A549 (cell line): Measurements from ENCODE around the gene PMS1. TPM values are rescaled to one million over a fixed set of nuclear protein-coding genes. Genes with fewer than 3 reads are reported as not detected.

ENCODE experiments used
- ATAC-seq, 2 experiments: fragments of 200-7000 bp in 1 of 2; fragments of >200 bp in 1 of 2; cut with Nextera tagmentation in 1 of 2; cut with Tn5 transposase in 1 of 2; 3 replicates each; pipeline versions ENCODE4 v1.8.0 to v1.9.1; 2018 to 2020; ENCODE audit warnings: mild to moderate bottlenecking in 1 of 2, moderate library complexity in 1 of 2
- CTCF ChIA-PET: fragments of 300-600 bp; sonication (Branson Sonifier 250); formaldehyde crosslinking; extraction: SDS; loops from one replicate; lab custom pipeline; 2021; ENCODE audit warnings: antibody characterized with exemption, inconsistent platforms; lab: Yijun Ruan, JAX
- POLR2A ChIA-PET: fragments of 350-600 bp; formaldehyde crosslinking; extraction: SDS; loops from one replicate; lab custom pipeline; 2021; ENCODE audit warnings: antibody characterized with exemption, inconsistent platforms; lab: Yijun Ruan, JAX
- DNase-seq, 2 experiments: peaks; one replicate each; pipeline versions ENCODE4 v3.0.0 to v3.0.0-alpha.2; 2011 to 2016; ENCODE audit warnings: low read depth in 1 of 2, low spot score in 1 of 2
- FAIRE-seq: peaks from 2 replicates; lab custom pipeline; 2011; peaks lifted over from hg19 to GRCh38; lab: Jason Lieb, UNC
- H3K27ac ChIP-seq, 2 experiments: fragments of >200 bp; sonication (Bioruptor Twin); formaldehyde crosslinking; 3 replicates each; pipeline ENCODE4 v1.5.1; 2016 to 2017
- H3K4me1 ChIP-seq: fragments of >200 bp; sonication (Bioruptor Twin); formaldehyde crosslinking; 3 replicates; pipeline ENCODE4 v1.6.1; 2016
- H3K4me2 ChIP-seq: fragments of >200 bp; sonication (Bioruptor Twin); formaldehyde crosslinking; 3 replicates; pipeline ENCODE4 v1.6.1; 2016
- H3K4me3 ChIP-seq: fragments of >200 bp; sonication (Bioruptor Twin); formaldehyde crosslinking; 3 replicates; pipeline ENCODE4 v1.5.1; 2016
- H3K9me3 ChIP-seq: fragments of >200 bp; sonication (Bioruptor Twin); formaldehyde crosslinking; 3 replicates; pipeline ENCODE4 v1.6.1; 2016
- BHLHE40 ChIP-seq: IDR thresholded peaks from 2 replicates; pipeline ENCODE4 v1.6.1; 2012; ENCODE audit warnings: low read depth, low read length, inconsistent platforms
- CHD4 ChIP-seq: fragments of 200-600 bp; sonication (generic); IDR thresholded peaks from 2 replicates; pipeline ENCODE4 v1.6.1; 2016; ENCODE audit warnings: antibody characterized with exemption, mild to moderate bottlenecking, borderline replicate concordance
- ESRRA ChIP-seq: fragments of 150-350 bp; IDR thresholded peaks from 2 replicates; pipeline ENCODE4 v1.6.1; 2014; ENCODE audit warnings: mild to moderate bottlenecking, low read length, borderline replicate concordance
- FOSL2 ChIP-seq, 2 experiments: fragments of 450-650 bp in 1 of 2; fragments of >200 bp in 1 of 2; sonication (Bioruptor Twin) in 1 of 2; formaldehyde crosslinking; IDR thresholded peaks; 2 replicates each; pipeline versions ENCODE4 v1.5.0 to v1.6.1; 2016 to 2020; ENCODE audit warnings: mild to moderate bottlenecking in 1 of 2, moderate library complexity in 1 of 2
- FOXS1 ChIP-seq: fragments of 250-450 bp; sonication (Bioruptor Pico); IDR thresholded peaks from 2 replicates; pipeline ENCODE4 v1.5.0; 2020; ENCODE audit warnings: mild to moderate bottlenecking, moderate library complexity
- HES2 ChIP-seq: fragments of >200 bp; sonication (Bioruptor Twin); formaldehyde crosslinking; IDR thresholded peaks from 2 replicates; pipeline ENCODE4 v1.6.1; 2016
- HMGXB4 ChIP-seq: fragments of 250-450 bp; sonication (Bioruptor Pico); IDR thresholded peaks from 2 replicates; pipeline ENCODE4 v1.5.0; 2021; ENCODE audit warnings: mild to moderate bottlenecking, moderate library complexity, borderline replicate concordance
- JUNB ChIP-seq: fragments of >200 bp; sonication (Bioruptor Twin); formaldehyde crosslinking; IDR thresholded peaks from 2 replicates; pipeline ENCODE4 v1.6.1; 2016
- PBX3 ChIP-seq: IDR thresholded peaks from 2 replicates; pipeline ENCODE4 v1.6.1; 2012
- PHF8 ChIP-seq: fragments of 200-600 bp; sonication (generic); IDR thresholded peaks from 2 replicates; pipeline ENCODE4 v1.6.1; 2016; ENCODE audit warnings: low read depth, mild to moderate bottlenecking, antibody characterized with exemption, moderate library complexity, borderline replicate concordance
- REST ChIP-seq: fragments of 200-600 bp; sonication (generic); IDR thresholded peaks from 2 replicates; pipeline ENCODE4 v1.6.1; 2016; ENCODE audit warnings: antibody characterized with exemption, mild to moderate bottlenecking, moderate library complexity
- RNF2 ChIP-seq: fragments of 200-600 bp; sonication (generic); IDR thresholded peaks from 2 replicates; pipeline ENCODE4 v1.6.1; 2016; ENCODE audit warnings: low read depth, mild to moderate bottlenecking, antibody characterized with exemption, moderate library complexity, borderline replicate concordance
- SMC3 ChIP-seq: fragments of >200 bp; sonication (Bioruptor Twin); formaldehyde crosslinking; IDR thresholded peaks from 3 replicates; pipeline ENCODE4 v1.6.1; 2018; ENCODE audit warnings: inconsistent platforms
- TFCP2L1 ChIP-seq: fragments of 250-450 bp; sonication (Bioruptor Pico); IDR thresholded peaks from 2 replicates; pipeline ENCODE4 v1.5.0; 2021; ENCODE audit warnings: mild to moderate bottlenecking
- USF2 ChIP-seq: fragments of 450-650 bp; IDR thresholded peaks from 2 replicates; pipeline ENCODE4 v1.6.1; 2014; ENCODE audit warnings: antibody characterized with exemption
- ZNF302 ChIP-seq: fragments of 250-450 bp; sonication (Bioruptor Pico); IDR thresholded peaks from 2 replicates; pipeline ENCODE4 v1.9.0; 2021; ENCODE audit warnings: inconsistent platforms, mild to moderate bottlenecking, moderate library complexity
- WGBS: methylation state at CpG from one replicate; pipeline ENCODE4 v1.1.6; 2017; ENCODE audit errors: missing lambda C conversion rate; 5-methylcytosine and 5-hydroxymethylcytosine counted together
- polyA plus RNA-seq, 4 experiments: library from polyadenylated mRNA; depleted of rRNA in 3 of 4; stranded (reverse); fragments of >200 nt; fragmentation: RNase III in 1 of 4; extraction: RNeasy Plus Mini Kit Qiagen cat#74134 plus additional on column Dnase treatment in 1 of 4; gene quantifications; 2 replicates in 3 of 4; 3 replicates in 1 of 4; pipeline ENCODE4 v1.2.3, GENCODE V29; 2011 to 2017

The PMS1 gene
- polyA plus RNA-seq, 2 of the 4 experiments (the other 2 are of a cell fraction) = 16.1 to 28.9 TPM

- FAIRE-seq = no peak
- DNase-seq = no peak
Measured at GRCh38 chr2:189799531-189799930, 15.3 kb downstream of the PMS1 start.

GRCh38 chr2:189802396-189802912 lies 18.2 kb downstream of the PMS1 start:
- H3K27ac ChIP-seq = no peak overlapping the region

More at GRCh38 chr2:189799531-189799930, 15.3 kb downstream of the PMS1 start:
- Histone ChIP-seq H3K4me1 (peaks cover 33% of the 10 kb centered on the region), H3K4me3 (no peak overlapping the region), H3K27ac (peak overlapping the region; percentile 32 to 64; a peak in 4 of 6 replicates), H3K4me2 (peak overlapping the region; percentile 4; the same call in 1 of the 3 replicates), H3K9me3 (no peaks in the 10 kb centered on the region)
- 38% methylated on average over 2 of the region's 2 CpGs for WGBS
- TF ChIP-seq PBX3 (no peak), FOSL2 (IDR thresholded peaks at IDR 0.05) (no peak), FOSL2 (CRISPR knock-in tag; IDR thresholded peaks at IDR 0.05) (peak; percentile 40; the same call in 1 of the 2 replicates)
- ATAC-seq = peak in 1 of 2 experiments; percentile 57; a peak in 2 of 6 replicates
- POLR2A ChIA-PET = no interaction called here
- CTCF ChIA-PET = interaction anchor here (0.6 to 2.7 kb wide), 9 partner anchors 11 to 284 kb away, joined by 3 to 15 read pairs (median 4); partner anchors contain the start of gene ANKAR

GRCh38 chr2:189803431-189803830 lies 19.2 kb downstream of the PMS1 start:
- ATAC-seq = no peak
- no peak for FAIRE-seq
- POLR2A ChIA-PET = no interaction called here
- Histone ChIP-seq H3K4me3 (no peak overlapping the region), H3K4me2 (no peak overlapping the region), H3K9me3 (no peaks in the 10 kb centered on the region), H3K27ac (no peak overlapping the region), H3K4me1 (peaks cover 31% of the 10 kb centered on the region)
- DNase-seq = no peak
- TF ChIP-seq USF2 = no peak
- no peak for TF ChIP-seq PHF8
- no peak for TF ChIP-seq SMC3
- TF ChIP-seq CHD4 = no peak
- WGBS = 93% methylated on average over 3 of the region's 3 CpGs
- CTCF ChIA-PET = interaction anchor here (1.4 kb wide), 1 partner anchor 16 kb away, joined by 3 read pairs; no protein-coding TSS in a partner anchor

More at GRCh38 chr2:189802396-189802912, 18.2 kb downstream of the PMS1 start:
- DNase-seq = no peak
- Histone ChIP-seq H3K4me3 (no peak overlapping the region), H3K4me1 (peaks cover 33% of the 10 kb centered on the region), H3K9me3 (no peaks in the 10 kb centered on the region)
- POLR2A ChIA-PET = no interaction called here
- ATAC-seq = no peak
- CTCF ChIA-PET = interaction anchor here (1.0 to 1.4 kb wide), 2 partner anchors 17 to 229 kb away, joined by 3 read pairs; no protein-coding TSS in a partner anchor
- TF ChIP-seq CHD4 (no peak), PBX3 (no peak), ESRRA (no peak), ZNF302 (CRISPR knock-in tag) (no peak), JUNB (no peak), TFCP2L1 (CRISPR knock-in tag) (no peak)
- TF ChIP-seq, all 56 proteins: peak for 0
- no peak for FAIRE-seq
- no peak overlapping the region for H3K4me2 ChIP-seq
- 83% methylated on average over 2 of the region's 2 CpGs for WGBS

- Histone ChIP-seq H3K4me1 (no peaks in the 10 kb centered on the region), H3K9me3 (no peaks in the 10 kb centered on the region), H3K4me2 (no peak overlapping the region), H3K27ac (no peak overlapping the region), H3K4me3 (no peak overlapping the region)
- no peak for DNase-seq
- ATAC-seq = no peak
- POLR2A ChIA-PET = no interaction called here
- CTCF ChIA-PET = interaction anchor here (1.3 kb wide), 1 partner anchor 16 kb away, joined by 3 read pairs; no protein-coding TSS in a partner anchor
- 83% methylated on average over 3 of the region's 3 CpGs for WGBS
- no peak for FAIRE-seq
- no peak for TF ChIP-seq FOXS1 (CRISPR knock-in tag)
- no peak for TF ChIP-seq HMGXB4 (CRISPR knock-in tag)
- TF ChIP-seq RNF2 = no peak
- TF ChIP-seq HES2 = no peak
- TF ChIP-seq FOSL2 (IDR thresholded peaks at IDR 0.05) = no peak
- no peak for TF ChIP-seq FOSL2 (CRISPR knock-in tag; IDR thresholded peaks at IDR 0.05)
- no peak for TF ChIP-seq REST
- TF ChIP-seq BHLHE40 = no peak
Measured at GRCh38 chr2:189818249-189819038, 34.2 kb downstream of the PMS1 start.
